Activated naive CD4-positive, alpha-beta T cell treated with Interleukin-2 at 50 U/mL for 16 hours (primary cell): Measurements from ENCODE around the gene PANX3.
A peak's percentile ranks its signal among the peaks of the same experiment; 100 is the strongest.

Experiments
- DNase-seq: peaks from one replicate; pipeline ENCODE4 v3.0.0-alpha.2; 2020

Gene PANX3

GRCh38 chr11:124618863-124619262 is 7.6 kb downstream of the PANX3 start:
- DNase-seq, result no peak

GRCh38 chr11:124622531-124623451 is 11.6 kb downstream of the PANX3 start, which contains the start of gene TBRG1:
Gene TBRG1, plus strand, starts transcription at chr11:124622864. Its CDS starts 220 bp downstream, at chr11:124623084.
- DNase-seq, result peak; percentile 83

GRCh38 chr11:124623861-124624525 is 12.8 kb downstream of the PANX3 start:
- no peak for DNase-seq

- DNase-seq, result no peak
Measured at GRCh38 chr11:124625504-124626168, 14.4 kb downstream of the PANX3 start.

GRCh38 chr11:124627546-124627945 is 16.3 kb downstream of the PANX3 start:
- no peak for DNase-seq

GRCh38 chr11:124629961-124630360 is 18.7 kb downstream of the PANX3 start:
- DNase-seq, result no peak

- DNase-seq, result no peak
Measured at GRCh38 chr11:124633355-124633754, 22.1 kb downstream of the PANX3 start.

- no peak for DNase-seq
Measured at GRCh38 chr11:124635932-124636331, 24.7 kb downstream of the PANX3 start.

GRCh38 chr11:124638500-124638899 is 27.3 kb downstream of the PANX3 start:
- DNase-seq, result no peak

GRCh38 chr11:124639186-124639585 is 28.0 kb downstream of the PANX3 start:
- DNase-seq, result no peak

GRCh38 chr11:124640666-124641065 is 29.4 kb downstream of the PANX3 start:
- no peak for DNase-seq

GRCh38 chr11:124642628-124643027 is 31.4 kb downstream of the PANX3 start:
- no peak for DNase-seq

GRCh38 chr11:124643042-124643604 is 31.9 kb downstream of the PANX3 start:
- DNase-seq, result no peak

- no peak for DNase-seq
Measured at GRCh38 chr11:124643605-124644425, 32.6 kb downstream of the PANX3 start.

GRCh38 chr11:124644426-124645280 is 33.4 kb downstream of the PANX3 start:
- peak; percentile 12 for DNase-seq

GRCh38 chr11:124646148-124646547 is 34.9 kb downstream of the PANX3 start:
- DNase-seq, result no peak

GRCh38 chr11:124648610-124649009 is 37.4 kb downstream of the PANX3 start:
- DNase-seq, result no peak

GRCh38 chr11:124656774-124657630 is 45.8 kb downstream of the PANX3 start:
- no peak for DNase-seq

GRCh38 chr11:124657904-124658303 is 46.7 kb downstream of the PANX3 start:
- DNase-seq, result no peak

GRCh38 chr11:124658501-124658900 is 47.3 kb downstream of the PANX3 start:
- DNase-seq, result no peak
